ENCODE data around the gene C9orf85.

GRCh38 chr9:71990466-71990865, 79.0 kb downstream of the C9orf85 start:
- TF ChIP-seq CTCF (IDR thresholded peaks at IDR 0.05; ENCODE audit: low read length) (no peak), EZH2 (IDR thresholded peaks at IDR 0.05; ENCODE audit: borderline replicate concordance, low read length) (no peak)
